Panc1 (cell line): Measurements from ENCODE around the gene ERC2. TPM values are rescaled to one million over a fixed set of nuclear protein-coding genes. Genes with fewer than 3 reads are reported as not detected.

ENCODE experiments used
- ATAC-seq: fragments of 200-7000 bp; cut with Tn5 transposase; 2 replicates; pipeline ENCODE4 v1.9.1; 2020; ENCODE audit warnings: mild to moderate bottlenecking, moderate library complexity
- BruUV-seq: library from RNA; stranded (reverse); fragments of 400-500 nt; replicated peaks from 2 replicates; lab custom pipeline; 2021; lab: Mats Ljungman, UMichigan
- CTCF ChIA-PET: fragments of 300-600 bp; sonication (Branson Sonifier 250); formaldehyde crosslinking; loops from one replicate; lab custom pipeline; 2022; ENCODE audit warnings: antibody characterized with exemption; lab: Charles Lee
- POLR2A ChIA-PET: fragments of 300-600 bp; sonication (Branson Sonifier 250); formaldehyde crosslinking; loops from one replicate; lab custom pipeline; 2022; ENCODE audit warnings: antibody characterized with exemption; lab: Charles Lee
- DNase-seq: peaks from one replicate; pipeline ENCODE4 v3.0.0-alpha.2; 2010; ENCODE audit warnings: low read depth, low spot score
- H3K27ac ChIP-seq: 2 replicates; pipeline ENCODE4 v1.5.1; 2011; ENCODE audit warnings: mild to moderate bottlenecking, low read length, inconsistent platforms
- H3K27me3 ChIP-seq: fragments of 200-500 bp; sonication (Bioruptor generic); 2 replicates; pipeline ENCODE4 v1.6.0; 2014; ENCODE audit warnings: low read length, inconsistent platforms; ENCODE audit not compliant: control insufficient read depth, insufficient read depth
- H3K36me3 ChIP-seq: fragments of 200-500 bp; sonication (Bioruptor generic); 2 replicates; pipeline ENCODE4 v1.5.1; 2014; ENCODE audit warnings: inconsistent platforms, mild to moderate bottlenecking, low read length, moderate library complexity; ENCODE audit not compliant: control insufficient read depth, insufficient read depth
- H3K4me1 ChIP-seq: 2 replicates; pipeline ENCODE4 v1.5.1; 2011; ENCODE audit warnings: inconsistent platforms, mild to moderate bottlenecking, low read length, moderate library complexity; ENCODE audit not compliant: control insufficient read depth, insufficient read depth
- H3K4me3 ChIP-seq, 2 experiments: 2 replicates each; pipeline ENCODE4 v1.5.1; 2011 to 2012; ENCODE audit warnings: low read depth in 2 of 2, low read length in 2 of 2, mild to moderate bottlenecking in 2 of 2, inconsistent platforms in 1 of 2, moderate library complexity in 1 of 2
- H3K9me3 ChIP-seq: fragments of 200-500 bp; sonication (Bioruptor generic); 2 replicates; pipeline ENCODE4 v1.5.1; 2014; ENCODE audit warnings: low read depth, mild to moderate bottlenecking, inconsistent platforms, low read length, moderate library complexity; ENCODE audit not compliant: control insufficient read depth, insufficient read depth
- CTCF ChIP-seq: fragments of 450-650 bp; IDR thresholded peaks from 2 replicates; pipeline ENCODE4 v1.5.1; 2017; ENCODE audit warnings: mild to moderate bottlenecking
- POLR2AphosphoS5 ChIP-seq: IDR thresholded peaks from 2 replicates; pipeline ENCODE4 v1.6.1; 2012; ENCODE audit warnings: mild to moderate bottlenecking, low read depth, low read length, moderate library complexity
- REST ChIP-seq, 2 experiments: IDR thresholded peaks; 2 replicates each; pipeline ENCODE4 v1.6.1; 2011 to 2012; ENCODE audit warnings: low read depth in 2 of 2, control low read depth in 1 of 2, low read length in 1 of 2, mild to moderate bottlenecking in 1 of 2, moderate library complexity in 1 of 2; ENCODE audit not compliant: insufficient read depth in 1 of 2
- SIN3A ChIP-seq: IDR thresholded peaks from 2 replicates; pipeline ENCODE4 v1.6.1; 2012; ENCODE audit warnings: low read depth, mild to moderate bottlenecking, low read length, moderate library complexity, borderline replicate concordance; ENCODE audit not compliant: insufficient read depth
- TCF7L2 ChIP-seq: IDR thresholded peaks from 2 replicates; pipeline ENCODE4 v1.6.1; 2011; ENCODE audit warnings: mild to moderate bottlenecking, low read depth, low read length, inconsistent platforms
- in situ Hi-C: cut with HindIII; loops from 2 replicates; pipeline ENCODE4 v1.10.0; 2016; ENCODE audit warnings: low sequenced_read_pairs, low pct_unique_long_range_greater_than_20kb
- intact Hi-C: fragments of 100-400 bp; cut with micrococcal nuclease; formaldehyde crosslinking; loops from one replicate; pipeline ENCODE4 v1.10.0; 2022; ENCODE audit not compliant: unreplicated experiment
- total RNA-seq: library from RNA; stranded (reverse); gene quantifications from one replicate; pipeline ENCODE4 v1.2.1, GENCODE V29; 2021; ENCODE audit not compliant: unreplicated experiment

ERC2 gene
- total RNA-seq, 1 experiment from 2014 or later, result 0.33 TPM

GRCh38 chr3:55709411-55710012 is 758.8 kb downstream of the ERC2 start:
- Histone ChIP-seq H3K9me3 (no peaks in the 10 kb centered on the region), H3K27ac (no peak overlapping the region), H3K4me3 (no peak overlapping the region), H3K27me3 (no peaks in the 10 kb centered on the region), H3K4me1 (no peaks in the 10 kb centered on the region), H3K36me3 (no peaks in the 10 kb centered on the region)
- CTCF ChIA-PET, result no interaction called here
- BruUV-seq, result no TSS peak
- ATAC-seq, result no peak
- TF ChIP-seq POLR2AphosphoS5, result no peak
- no peak for TF ChIP-seq SIN3A
- no peak for TF ChIP-seq REST (IDR thresholded peaks at IDR 0.05; ENCODE audit: insufficient read depth in 1 of 2, low read depth in 2 of 2, low read length in 1 of 2)
- TF ChIP-seq CTCF, result no peak
- TF ChIP-seq TCF7L2, result no peak
- POLR2A ChIA-PET, result no interaction called here
- intact Hi-C loops (no loop called here), in situ Hi-C loops (no loop called here)
- DNase-seq, result no peak

- intact Hi-C loops, result no loop called here
- H3K27ac ChIP-seq, result no peak overlapping the region
- ChIA-PET CTCF (no interaction called here), POLR2A (no interaction called here)
- no peaks in the 10 kb centered on the region for H3K4me1 ChIP-seq
- H3K27me3 ChIP-seq, result no peaks in the 10 kb centered on the region
- H3K9me3 ChIP-seq, result no peaks in the 10 kb centered on the region
- in situ Hi-C loops, result no loop called here
- ATAC-seq (no peak), DNase-seq (no peak)
- TF ChIP-seq TCF7L2, result no peak
- no peak overlapping the region for H3K4me3 ChIP-seq
- no peaks in the 10 kb centered on the region for H3K36me3 ChIP-seq
- BruUV-seq, result no TSS peak
Observed at GRCh38 chr3:55708921-55709320, 759.3 kb downstream of the ERC2 start.

- CTCF ChIA-PET, result no interaction called here
- intact Hi-C loops, result no loop called here
- Histone ChIP-seq H3K4me1 (no peaks in the 10 kb centered on the region), H3K27me3 (no peaks in the 10 kb centered on the region), H3K36me3 (no peaks in the 10 kb centered on the region), H3K9me3 (no peaks in the 10 kb centered on the region), H3K27ac (no peak overlapping the region), H3K4me3 (no peak overlapping the region)
- in situ Hi-C loops, result no loop called here
- TF ChIP-seq CTCF (no peak), SIN3A (no peak), TCF7L2 (no peak), POLR2AphosphoS5 (no peak), REST (IDR thresholded peaks at IDR 0.05; ENCODE audit: insufficient read depth in 1 of 2, low read depth in 2 of 2, low read length in 1 of 2) (no peak)
- ATAC-seq (no peak), DNase-seq (no peak)
- no TSS peak for BruUV-seq
- POLR2A ChIA-PET, result no interaction called here
Observed at GRCh38 chr3:55708242-55708641, 760.0 kb downstream of the ERC2 start.
